ENCODE results near the gene SNAI3. TPM values are rescaled to one million over a fixed set of nuclear protein-coding genes. Genes with fewer than 3 reads are reported as not detected.

SNAI3 gene
- total RNA-seq, 1 donor from 2014 or later, result 7.2 TPM

DNA sequence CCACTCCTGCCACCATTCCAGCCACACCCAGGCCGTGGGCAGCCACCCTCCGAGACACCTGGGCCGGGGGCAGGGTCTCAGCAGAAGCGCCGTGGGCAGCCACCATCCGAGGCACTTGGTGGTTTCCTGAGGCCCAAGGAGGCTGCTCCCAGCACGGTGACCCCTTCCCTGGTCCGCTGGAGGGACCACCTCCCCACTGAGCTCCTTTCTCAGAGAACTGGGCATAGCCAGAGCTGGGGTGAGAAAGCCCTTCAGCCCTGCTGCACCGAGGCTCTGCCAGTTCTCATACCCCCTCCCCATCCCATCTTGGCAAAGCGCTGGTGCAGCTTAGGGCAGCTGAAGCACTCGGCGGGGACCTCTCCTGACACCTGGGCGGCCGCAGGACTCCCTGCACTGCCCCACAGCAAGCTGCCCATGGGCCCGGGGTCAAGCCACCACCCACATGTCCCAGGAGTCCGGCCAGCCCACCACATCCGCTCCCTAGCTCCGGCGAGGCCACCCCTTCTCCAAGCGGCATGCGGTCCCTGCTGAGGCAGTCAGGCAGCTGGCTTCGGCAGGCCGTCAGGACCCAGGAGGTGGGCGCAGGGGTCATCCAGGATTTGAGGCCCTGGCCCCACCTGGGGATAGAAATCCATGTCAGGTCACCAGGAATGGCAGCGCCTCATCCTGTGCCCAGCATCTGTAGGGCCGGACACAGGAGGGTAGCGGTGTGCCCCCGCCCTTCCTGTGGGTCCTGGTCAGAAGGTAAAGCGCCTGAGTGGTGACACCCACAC, 34.1 kb downstream of the SNAI3 start:
- intact Hi-C loops (cut with micrococcal nuclease), result loop anchor here (1.0 to 2.0 kb wide), 4 partner anchors 11 to 49 kb away; partner anchors contain the start of genes MVD and SNAI3

- intact Hi-C loops (cut with micrococcal nuclease), result loop anchor here (1.0 to 2.0 kb wide), 4 partner anchors 12 to 50 kb away; partner anchors contain the start of genes MVD and SNAI3
These were observed 34.9 kb downstream of the SNAI3 start for GRCh38 chr16:88651276-88651988.

GRCh38 chr16:88650749-88651275, 35.5 kb downstream of the SNAI3 start, which contains the start of gene CYBA:
Gene CYBA, minus strand, starts transcription at chr16:88651053. Its CDS starts 40 bp downstream, at chr16:88651013.
- intact Hi-C loops (cut with micrococcal nuclease), result loop anchor here (1.0 to 2.0 kb wide), 4 partner anchors 12 to 50 kb away; partner anchors contain the start of genes MVD and SNAI3

DNA sequence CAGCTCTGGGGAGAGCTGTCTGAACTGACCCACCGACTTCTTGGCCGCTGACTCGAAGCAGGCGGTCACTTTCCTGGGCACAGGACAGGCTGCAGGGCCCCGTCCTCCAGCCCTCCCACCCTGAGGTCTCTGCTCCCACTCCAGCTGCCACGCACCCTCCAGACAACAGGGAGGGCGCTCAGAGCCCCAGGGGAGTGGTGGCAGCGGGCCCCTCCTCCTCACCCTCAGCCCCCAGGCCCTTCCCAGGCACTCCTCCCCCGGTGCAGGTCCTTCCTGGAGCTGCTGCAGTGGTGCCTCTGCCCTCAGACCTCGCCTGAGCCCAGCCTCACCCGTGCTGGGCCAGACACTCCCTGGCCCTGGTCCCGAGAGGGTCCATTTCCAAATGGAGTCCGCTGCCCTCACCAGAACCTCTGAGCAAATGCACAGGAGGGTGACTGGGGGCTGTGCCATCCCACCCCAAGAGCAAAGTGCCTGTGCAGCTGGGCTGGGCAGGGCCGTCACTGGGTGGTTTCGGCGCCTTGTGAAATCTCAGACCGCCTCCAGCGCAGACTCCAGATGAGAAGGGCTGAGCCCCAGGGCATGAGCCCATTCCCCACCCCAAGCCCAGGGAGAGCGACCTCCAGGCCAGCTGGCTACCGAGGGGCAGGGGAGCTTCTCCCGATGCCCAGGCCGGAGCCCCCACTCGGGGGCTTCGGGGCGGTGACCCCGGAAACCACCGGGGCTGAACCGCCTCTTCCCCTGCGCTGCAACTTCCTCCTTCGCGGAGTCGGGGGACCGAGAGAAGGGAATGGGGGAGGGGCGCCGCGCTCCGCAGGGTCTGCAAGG, 36.2 kb downstream of the SNAI3 start:
- intact Hi-C loops (cut with micrococcal nuclease), result loop anchor here (2.0 kb wide), 1 partner anchor 15 kb away; no protein-coding TSS in a partner anchor

- intact Hi-C loops (cut with micrococcal nuclease), result no loop called here
These were observed 36.9 kb downstream of the SNAI3 start for GRCh38 chr16:88649195-88649923.

DNA sequence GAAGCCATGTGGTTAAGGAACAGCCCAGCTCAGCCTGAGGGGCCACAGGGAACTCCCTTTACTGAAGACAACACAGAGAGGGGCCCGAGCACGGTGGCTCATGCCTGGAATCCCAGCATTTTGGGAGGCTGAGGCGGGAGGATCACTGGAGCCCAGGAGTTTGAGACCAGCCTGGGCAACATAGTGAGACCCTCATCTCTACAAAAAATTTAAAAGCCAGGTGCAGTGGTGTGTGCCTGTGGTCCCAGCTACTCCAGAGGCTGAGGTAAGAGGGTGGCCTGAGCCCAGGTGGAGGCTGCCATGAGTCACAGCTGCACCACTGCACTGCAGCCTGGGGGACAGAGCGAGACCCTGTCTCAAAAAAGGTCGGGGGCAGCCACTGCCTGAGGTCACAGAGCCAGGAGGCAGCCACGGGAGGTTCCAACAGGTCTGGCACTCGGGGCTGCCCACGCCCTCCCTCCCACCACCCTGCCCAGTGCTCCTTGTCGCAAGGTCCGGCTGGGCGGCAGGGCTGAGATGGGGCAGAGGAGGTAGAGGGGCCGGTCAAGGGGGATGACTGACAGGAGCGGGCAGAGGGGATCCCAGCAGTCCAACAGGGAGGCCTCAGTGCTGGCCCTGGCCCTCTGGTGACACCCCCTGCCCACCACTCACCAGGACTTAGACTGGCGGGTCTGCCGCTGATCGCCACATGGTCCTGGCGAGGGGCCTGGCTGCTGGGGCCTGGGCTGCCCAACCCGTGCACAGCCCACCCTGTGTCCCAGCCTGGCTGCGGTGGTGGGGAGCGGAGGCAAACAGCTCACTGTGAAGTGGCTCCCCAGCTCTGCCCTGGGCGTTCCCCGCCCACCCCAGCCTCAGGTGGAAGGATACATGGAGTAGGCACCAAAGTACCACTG, 38.9 kb downstream of the SNAI3 start:
- intact Hi-C loops (cut with micrococcal nuclease), result no loop called here

DNA sequence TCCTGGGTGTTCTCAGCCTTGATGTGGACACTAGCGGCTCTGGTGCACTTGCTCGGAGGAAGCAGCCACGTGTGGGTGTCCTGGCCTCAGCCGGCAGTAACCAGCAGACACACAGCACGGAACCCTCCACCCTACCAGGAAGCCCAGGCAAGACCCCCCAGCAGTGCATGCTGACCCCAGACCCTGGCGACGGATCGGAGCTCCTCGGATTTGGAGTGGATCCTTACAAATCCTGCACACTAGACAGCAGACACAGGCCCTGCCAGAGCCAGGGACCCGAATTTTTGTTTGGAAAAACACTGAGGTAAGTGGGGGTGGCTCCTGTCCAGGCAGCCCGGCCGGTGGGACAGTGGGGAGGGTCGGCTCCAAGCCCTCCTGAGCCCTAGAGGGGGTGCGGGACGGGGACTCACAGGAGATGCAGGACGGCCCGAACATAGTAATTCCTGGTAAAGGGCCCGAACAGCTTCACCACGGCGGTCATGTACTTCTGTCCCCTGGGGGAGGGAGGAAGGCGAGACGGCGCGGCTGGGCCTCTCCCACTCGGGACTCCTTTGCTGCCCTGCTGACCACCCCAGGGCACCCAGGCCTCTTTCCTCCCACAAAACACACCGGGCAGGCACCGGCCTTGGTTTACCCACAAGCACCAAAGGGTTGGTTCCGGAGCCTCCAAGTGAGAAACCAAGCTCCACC, 39.8 kb downstream of the SNAI3 start:
- intact Hi-C loops (cut with micrococcal nuclease), result no loop called here

- intact Hi-C loops (cut with micrococcal nuclease), result no loop called here
These were observed 40.4 kb downstream of the SNAI3 start for GRCh38 chr16:88645941-88646340.

DNA sequence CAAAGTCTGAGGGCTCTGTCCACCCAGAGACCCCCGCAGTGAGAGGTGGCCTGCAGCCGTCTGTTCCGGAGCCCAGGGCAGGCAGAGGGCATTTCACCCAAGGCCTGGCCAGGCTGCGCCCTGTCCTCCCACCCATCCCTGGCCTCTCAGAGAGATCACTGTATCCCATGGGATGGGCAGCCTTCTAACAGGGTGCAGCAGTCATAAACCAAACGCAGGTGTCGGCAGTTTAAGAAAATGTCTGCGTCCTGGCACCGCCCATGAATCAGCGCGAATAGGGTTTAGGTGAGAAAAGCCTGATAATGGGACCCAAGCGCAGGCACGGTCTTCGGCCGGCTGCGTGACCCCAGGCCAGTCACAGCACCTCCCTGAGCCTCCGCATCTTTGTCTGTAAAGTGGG, 40.9 kb downstream of the SNAI3 start:
- intact Hi-C loops (cut with micrococcal nuclease), result no loop called here

GRCh38 chr16:88643644-88643932, 42.7 kb downstream of the SNAI3 start:
- intact Hi-C loops (cut with micrococcal nuclease), result no loop called here

DNA sequence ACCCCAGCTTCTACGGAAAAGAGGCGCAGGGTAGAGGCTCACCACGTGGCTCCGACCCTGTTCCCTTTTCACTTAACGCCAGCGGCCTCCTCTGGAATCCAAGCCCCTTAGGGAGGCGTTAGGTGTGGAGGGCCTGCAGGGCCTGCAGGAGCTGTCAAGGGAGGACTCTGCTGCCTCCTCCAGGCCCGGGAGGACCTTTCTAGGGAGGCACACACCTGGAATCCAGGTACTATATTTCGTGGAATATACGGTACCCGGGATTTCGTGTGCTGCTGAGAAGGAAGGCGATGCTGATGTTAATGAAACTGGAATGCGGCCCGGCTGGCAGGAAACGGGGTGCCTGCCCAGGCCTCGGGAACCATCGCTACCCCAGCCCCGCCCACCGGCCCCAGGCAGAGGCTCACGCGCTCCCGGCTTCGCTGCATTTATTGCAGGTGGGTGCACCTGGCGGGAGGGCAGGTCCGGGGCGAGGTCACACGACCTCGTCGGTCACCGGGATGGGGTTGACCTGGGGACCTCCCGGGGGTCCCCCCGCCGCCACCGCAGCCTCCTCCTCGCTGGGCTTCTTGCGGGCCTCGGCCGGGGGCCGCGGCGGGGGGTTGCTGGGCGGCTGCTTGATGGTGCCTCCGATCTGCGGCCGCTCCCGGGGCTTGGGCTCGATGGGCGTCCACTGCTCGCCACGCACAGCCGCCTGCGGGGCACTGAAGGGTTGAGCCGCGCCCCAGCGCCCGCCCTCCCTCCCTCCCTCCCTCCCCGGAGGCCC, 43.2 kb downstream of the SNAI3 start:
- intact Hi-C loops (cut with micrococcal nuclease), result no loop called here

DNA sequence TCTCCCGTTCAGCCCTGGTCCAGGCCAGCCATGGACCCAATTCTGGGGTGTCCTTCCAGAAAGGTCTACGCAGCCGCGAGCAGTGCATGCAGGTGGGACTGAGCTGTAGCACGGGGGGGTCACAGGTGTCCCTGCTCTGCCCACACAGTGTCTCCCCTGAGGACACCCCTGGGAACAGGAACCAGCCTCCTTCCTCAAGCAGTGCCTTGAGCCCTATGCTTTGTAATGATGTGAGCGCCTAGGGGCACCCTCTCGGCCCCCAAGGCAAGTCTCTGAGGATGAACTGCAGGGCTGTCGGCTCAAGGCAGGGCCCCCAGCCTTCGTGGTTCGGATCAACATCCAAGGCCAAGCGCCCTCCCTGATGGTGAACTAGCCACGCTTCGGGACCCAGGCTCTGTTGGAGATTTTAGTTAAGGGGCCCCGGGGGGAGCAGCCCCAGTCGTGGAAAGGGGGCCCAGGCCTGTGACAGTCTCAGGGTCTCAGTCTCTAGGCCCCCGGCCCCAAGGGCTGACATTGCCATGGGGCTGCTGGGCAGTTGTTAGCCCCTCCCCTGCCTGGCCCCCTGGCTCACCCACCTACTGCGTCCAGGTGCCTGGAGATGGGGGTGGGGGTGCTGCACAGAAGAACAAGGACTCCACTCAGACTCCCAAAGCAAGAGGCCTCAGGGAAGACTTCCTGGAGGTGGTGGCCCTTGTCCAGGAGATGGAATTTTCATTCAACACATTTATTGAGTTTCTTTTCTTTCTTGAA, 45.6 kb downstream of the SNAI3 start:
- intact Hi-C loops (cut with micrococcal nuclease), result no loop called here

- intact Hi-C loops (cut with micrococcal nuclease), result no loop called here
These were observed 46.2 kb downstream of the SNAI3 start for GRCh38 chr16:88640039-88640495.

DNA sequence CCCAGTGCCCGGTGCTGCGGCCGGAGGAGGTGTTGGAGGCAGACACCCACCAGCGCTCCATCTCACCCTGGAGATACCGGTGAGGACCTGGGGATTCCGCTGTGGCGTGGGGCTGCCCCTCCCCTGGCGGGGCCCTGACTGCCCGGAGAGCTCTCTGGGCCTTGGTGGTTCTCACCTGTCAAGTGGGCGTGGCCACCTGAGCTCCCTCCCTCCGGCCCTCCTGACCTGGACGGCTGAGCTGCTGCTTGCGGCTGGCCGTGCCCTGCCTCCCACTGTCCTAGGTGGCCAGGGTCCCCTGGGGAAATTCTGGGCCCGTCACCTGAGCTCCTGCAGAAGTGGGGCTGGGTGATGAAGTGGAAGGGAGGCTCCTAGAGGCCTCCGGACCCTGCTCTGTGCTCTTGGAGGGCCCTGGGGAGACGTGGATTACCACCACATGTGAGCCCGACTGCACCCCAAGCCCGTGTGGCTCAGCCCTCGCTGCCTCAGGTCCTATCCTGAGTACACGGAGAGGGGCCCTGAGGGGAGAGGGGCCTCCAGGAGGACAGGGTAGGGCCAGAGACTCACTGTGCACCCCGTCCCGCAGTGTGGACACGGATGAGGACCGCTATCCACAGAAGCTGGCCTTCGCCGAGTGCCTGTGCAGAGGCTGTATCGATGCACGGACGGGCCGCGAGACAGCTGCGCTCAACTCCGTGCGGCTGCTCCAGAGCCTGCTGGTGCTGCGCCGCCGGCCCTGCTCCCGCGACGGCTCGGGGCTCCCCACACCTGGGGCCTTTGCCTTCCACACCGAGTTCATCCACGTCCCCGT, 46.9 kb downstream of the SNAI3 start:
- intact Hi-C loops (cut with micrococcal nuclease), result no loop called here

GRCh38 chr16:88638323-88639230, 47.7 kb downstream of the SNAI3 start, which contains the start of gene IL17C:
Gene IL17C, plus strand, starts transcription at chr16:88638572. Its CDS starts 70 bp downstream, at chr16:88638642.
- intact Hi-C loops (cut with micrococcal nuclease), result no loop called here

All from T-helper 2 cell treated with Interferon-gamma antibody and Interleukin-4, amounts not matched to agents 100 ng/mL and 5 ng/mL, for 36 hours (primary cell).